HG03175 (cell line): ENCODE measurements around the gene POLR3K.
A peak's percentile ranks its signal among the peaks of the same experiment; 100 is the strongest.

Source experiments
- ATAC-seq: cut with Tn5 transposase; IDR thresholded peaks from one replicate; pipeline ENCODE4 v1.9.1; 2021; ENCODE audit warnings: mild to moderate bottlenecking, moderate library complexity; ENCODE audit not compliant: unreplicated experiment

POLR3K gene

DNA sequence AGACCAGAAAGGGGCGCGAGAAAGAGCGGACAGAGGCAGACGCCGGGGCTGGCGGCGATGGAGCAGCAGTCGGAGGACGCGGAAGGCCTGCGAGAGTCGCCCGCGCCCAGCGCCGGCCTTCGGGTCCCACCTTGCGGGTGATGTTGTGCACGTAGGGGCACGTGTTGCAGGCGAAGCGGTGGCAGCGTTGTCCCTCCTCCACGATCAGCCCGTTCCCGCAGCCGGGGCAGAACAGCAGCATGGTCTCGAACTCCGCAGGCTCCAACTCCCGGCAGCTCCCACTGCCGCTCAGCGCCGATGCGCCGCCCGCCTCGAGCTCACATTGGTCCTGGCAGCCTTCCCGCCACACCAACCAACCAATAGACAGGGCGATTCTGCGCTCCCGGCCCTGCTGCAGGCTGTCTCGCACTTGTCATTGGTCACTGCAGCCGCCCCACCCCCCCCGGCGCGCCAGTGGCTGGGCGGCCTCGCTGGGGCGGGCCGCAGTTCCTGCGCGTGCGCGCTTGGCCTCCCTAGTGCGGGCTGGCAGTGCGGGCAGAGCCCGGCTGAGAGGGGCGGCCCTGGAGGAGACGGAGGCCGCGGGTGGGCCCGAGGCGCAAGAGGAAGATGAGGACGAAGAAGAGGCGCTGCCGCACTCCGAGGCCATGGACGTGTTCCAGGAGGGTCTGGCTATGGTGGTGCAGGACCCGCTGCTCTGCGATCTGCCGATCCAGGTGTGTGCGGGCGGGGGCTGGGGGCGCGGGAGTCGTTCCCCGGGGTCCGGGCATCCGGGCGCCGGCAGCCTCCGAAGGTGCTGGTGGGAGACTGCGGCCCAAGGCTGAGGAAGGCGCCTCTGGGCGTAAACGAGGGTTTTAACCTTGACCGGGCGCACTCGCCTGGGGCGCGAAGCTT lies at the start of gene POLR3K, which contains the start of gene SNRNP25:
POLR3K (minus strand) TSS at position 263 of the 891 bp plus-strand sequence; CDS start at position 241, 22 bp downstream.
SNRNP25 (plus strand) TSS at position 483 of the 891 bp plus-strand sequence; CDS start at position 672, 189 bp downstream.
- ATAC-seq, result peak; percentile 91

DNA sequence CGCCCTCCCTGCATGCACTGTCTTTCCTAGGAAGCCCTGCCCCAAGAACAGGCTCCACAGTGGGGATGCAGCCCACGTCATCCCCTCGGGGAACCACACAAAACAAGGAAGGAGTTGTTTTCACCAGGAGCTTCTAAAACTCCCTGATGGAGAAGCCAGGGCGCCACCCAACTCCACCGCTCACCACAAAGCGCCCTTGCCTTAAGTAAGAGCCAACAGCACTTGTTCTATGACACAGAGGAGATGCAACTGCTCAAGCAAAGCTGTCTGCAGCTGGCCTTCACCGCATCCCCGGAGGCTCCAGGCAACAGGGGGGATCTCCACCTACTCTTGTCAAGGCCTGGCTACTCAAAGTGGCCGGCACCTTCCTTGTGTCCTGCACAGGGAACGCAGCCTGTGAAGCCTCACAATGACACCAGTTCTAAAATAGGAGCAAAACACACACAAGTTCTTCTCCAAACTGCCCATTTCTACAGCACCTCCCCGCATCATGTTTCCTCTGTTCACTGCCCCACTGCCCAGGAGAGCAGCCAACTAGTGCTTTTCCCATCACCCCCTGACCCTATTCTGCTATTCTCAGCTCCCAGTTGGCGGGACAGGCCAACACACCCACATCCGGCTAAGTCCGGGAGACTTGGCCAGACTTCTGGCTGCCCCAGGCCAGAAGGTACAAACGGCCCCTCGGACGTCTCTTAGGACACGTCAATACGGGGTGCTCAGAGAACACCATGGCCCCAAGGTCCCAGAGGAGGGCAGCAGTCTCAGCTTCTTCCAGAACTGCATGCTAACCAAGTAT lies 48.9 kb upstream of the POLR3K start:
- no peak for ATAC-seq

GRCh38 chr16:101586-101985 lies 48.2 kb upstream of the POLR3K start:
- ATAC-seq, result no peak

- ATAC-seq, result no peak
These were observed 47.6 kb upstream of the POLR3K start for GRCh38 chr16:100989-101388.

GRCh38 chr16:97822-98221 lies 44.4 kb upstream of the POLR3K start:
- ATAC-seq, result no peak

DNA sequence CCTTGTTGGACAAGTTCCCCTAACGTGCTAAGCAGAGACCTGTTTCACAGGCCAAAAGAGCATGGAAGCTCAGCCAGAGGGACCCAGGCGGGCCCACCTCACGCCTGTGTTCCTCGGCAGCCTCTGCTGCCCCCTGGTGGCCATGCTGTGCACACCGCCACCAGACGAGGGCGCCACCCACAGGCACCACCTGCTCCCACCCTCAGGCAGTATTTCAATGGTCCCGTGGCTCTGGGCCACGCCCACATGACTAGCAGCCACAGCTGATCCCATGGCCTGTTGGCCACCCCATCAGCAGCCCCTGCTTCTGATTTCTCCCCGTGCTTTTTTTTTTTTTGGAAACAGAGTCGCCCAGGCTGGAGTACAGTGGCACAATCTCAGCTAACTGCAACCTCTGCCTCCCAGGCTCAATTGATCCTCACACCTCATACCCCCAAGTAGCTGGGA lies 43.5 kb upstream of the POLR3K start:
- peak; percentile 86 for ATAC-seq

DNA sequence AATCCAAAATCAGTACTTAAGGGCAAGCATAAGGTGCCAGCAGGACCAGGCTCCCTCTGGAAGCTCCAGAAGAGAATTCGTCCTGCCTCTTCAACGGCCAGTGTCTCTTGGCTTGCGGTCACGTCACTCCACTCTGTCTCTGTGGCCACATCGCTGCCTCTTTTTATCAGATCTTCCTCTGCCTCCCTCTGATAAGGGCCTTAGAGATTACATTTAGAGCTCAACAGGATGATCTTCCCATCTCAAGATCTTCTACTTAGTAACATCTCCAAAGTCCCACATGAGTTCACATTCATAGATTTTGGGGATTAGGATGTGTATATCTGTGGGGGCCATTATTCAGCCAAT lies 41.5 kb upstream of the POLR3K start:
- ATAC-seq, result no peak

DNA sequence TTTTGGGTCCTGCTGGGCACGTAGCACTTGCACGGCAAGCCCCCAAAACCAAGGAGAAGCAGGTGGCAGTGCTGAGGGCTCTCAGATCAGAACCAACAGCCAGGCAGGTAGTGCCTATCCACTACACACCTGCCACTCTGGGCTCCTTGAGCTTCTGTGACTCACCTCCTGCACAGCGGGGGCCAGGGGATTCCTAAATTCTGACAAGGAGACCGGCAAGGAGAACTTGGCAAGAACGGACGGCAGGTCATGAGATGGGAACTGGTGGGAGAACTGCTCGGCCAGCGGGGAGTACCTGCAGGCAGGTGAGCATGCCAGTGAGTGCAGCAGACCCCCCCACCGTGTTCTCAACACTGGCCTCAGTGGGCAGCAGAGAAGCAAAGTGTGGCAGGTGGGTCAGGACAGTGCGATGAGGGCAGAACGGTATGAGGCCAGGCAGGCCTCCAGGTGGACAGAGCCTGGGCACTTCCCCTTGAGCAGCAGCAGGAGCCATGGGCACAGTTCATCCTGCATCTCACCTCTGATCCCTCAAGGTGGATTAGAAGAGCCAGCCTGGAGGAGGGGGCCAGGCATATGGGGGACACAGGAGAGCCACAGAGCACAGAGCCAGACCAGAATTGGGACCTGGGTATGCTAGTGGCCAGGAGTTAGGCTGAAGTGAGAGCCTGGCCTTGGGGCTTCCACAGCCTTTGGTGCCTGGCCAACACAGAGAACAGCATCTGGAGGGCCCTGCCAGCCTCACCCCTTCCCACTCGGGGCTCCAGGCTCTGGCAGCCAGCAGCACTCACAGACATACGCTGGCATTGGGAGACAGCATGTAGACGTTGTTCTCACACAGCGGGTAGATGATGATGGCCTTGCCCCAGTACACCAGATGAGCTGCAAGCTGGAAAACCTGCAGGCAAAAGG lies 39.3 kb upstream of the POLR3K start:
- ATAC-seq, result no peak

DNA sequence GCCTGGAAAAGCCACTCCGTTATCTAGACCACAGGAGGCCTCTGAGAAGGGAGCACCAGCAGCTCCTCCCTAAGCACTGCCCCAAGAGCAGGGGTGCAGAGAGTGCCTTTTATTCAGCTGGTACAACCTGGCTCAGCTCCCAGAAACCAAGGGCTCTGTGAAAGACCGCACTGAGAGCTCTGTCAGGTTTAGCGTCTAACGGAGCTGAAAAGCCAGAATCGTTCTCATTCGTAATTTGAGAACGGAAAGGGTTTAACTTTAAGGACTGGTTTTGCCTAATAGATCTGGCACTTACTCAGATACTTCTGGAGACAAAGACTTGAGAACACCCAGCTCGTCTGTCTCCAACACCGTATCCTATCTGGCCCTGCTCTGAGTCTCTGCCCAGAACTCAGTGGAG lies 38.1 kb upstream of the POLR3K start:
- ATAC-seq, result no peak

GRCh38 chr16:89391-90302 lies 36.2 kb upstream of the POLR3K start:
- no peak for ATAC-seq

- no peak for ATAC-seq
These were observed 35.2 kb upstream of the POLR3K start for GRCh38 chr16:88613-89012.

DNA sequence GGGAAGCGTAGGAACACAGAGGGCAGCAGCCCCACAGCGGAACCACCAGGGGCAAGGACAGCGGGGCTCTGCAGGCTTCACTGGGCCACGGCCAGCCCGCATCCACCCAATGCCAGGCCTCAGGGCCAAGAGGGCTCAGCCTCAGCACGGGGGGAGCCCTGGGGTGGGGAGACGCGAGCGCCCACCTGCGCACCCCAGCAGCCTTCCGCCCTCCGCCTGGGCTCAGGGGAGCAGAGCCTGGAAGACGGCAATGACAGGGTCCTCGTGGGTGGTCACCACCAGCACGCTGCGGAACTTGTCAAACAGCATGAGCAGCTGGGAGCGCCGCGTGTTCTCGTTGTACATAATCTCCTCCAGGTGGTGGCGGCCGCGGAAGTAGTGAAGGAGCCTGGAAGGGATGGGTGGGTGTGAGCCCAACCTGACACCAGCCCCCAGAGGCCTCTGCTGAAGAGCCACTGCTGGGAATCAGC lies 33.1 kb upstream of the POLR3K start:
- ATAC-seq, result no peak

- no peak for ATAC-seq
These were observed 32.5 kb upstream of the POLR3K start for GRCh38 chr16:85865-86264.

GRCh38 chr16:85407-85782 lies 32.0 kb upstream of the POLR3K start:
- no peak for ATAC-seq

GRCh38 chr16:84718-85406 lies 31.5 kb upstream of the POLR3K start:
- ATAC-seq, result peak; percentile 80

DNA sequence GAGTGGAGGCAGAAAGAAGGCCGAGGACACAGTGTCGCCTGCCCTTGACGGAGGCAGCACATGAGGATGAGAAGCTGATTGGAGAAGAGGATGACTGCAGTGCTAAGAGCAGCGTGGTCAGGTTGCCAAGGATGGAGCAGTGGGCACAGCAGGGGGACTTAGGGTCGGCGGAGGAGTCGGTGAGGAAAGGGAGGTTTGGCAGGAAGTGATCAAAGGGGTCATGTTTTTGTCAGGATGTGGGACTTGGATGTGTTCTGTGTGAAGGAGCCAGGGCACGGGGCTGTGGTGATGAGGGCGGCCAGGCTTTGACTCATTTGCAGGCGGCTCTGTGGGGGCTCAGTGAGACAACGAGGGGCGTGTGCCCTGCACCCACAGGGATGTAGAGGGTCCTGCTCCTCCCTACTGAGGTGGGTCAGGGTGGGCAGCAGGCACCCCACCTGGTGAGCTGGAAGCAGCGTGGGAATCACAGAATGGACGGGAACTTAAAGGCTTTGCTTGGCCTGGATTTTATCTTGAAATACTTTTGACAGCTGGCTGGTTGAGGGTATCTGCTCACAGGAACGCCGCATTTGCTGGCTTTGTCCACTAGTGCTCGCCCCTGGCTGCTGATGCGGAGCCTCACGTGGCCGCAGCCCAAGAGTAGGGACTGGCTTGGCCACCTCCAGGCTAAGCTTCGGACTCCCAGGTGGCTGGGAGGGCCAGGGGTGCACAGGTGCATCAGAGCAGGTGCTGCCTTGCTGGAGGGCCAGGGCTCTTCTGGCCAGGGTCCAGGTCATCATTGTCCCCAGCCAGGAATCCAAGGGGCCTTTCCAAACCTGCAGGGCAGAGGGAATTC lies 30.6 kb upstream of the POLR3K start:
- no peak for ATAC-seq

DNA sequence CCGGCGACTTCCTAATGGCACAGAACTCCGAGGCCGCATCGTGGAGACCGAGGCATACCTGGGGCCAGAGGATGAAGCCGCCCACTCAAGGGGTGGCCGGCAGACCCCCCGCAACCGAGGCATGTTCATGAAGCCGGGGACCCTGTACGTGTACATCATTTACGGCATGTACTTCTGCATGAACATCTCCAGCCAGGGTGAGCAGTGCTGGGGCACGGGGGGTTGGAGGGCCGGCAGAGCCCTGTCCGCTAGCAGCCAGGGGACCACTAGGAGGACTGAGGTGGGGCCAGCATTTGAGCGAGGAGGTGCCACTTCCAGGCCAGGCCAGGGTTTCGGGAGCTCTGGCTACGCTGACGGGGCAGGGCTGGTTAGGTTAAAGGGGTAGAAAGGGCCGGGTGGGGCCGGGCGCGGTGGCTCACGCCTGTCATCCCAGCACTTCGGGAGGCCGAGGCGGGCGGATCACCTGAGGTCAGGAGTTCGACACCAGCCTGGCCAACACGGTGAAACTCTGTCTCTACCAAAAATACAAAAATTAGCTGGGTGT lies 29.7 kb upstream of the POLR3K start:
- no peak for ATAC-seq
